ENCODE measurements around the gene UBE2G2.

Gene UBE2G2

GRCh38 chr21:44737706-44738354 lies 63.8 kb downstream of the UBE2G2 start:
- no peak for DNase-seq (ENCODE audit: low read depth)
- TF ChIP-seq, protein P1, sequence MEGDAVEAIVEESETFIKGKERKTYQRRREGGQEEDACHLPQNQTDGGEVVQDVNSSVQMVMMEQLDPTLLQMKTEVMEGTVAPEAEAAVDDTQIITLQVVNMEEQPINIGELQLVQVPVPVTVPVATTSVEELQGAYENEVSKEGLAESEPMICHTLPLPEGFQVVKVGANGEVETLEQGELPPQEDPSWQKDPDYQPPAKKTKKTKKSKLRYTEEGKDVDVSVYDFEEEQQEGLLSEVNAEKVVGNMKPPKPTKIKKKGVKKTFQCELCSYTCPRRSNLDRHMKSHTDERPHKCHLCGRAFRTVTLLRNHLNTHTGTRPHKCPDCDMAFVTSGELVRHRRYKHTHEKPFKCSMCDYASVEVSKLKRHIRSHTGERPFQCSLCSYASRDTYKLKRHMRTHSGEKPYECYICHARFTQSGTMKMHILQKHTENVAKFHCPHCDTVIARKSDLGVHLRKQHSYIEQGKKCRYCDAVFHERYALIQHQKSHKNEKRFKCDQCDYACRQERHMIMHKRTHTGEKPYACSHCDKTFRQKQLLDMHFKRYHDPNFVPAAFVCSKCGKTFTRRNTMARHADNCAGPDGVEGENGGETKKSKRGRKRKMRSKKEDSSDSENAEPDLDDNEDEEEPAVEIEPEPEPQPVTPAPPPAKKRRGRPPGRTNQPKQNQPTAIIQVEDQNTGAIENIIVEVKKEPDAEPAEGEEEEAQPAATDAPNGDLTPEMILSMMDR (conservative IDR thresholded peaks at IDR 0.05; ENCODE audit: low read depth, low read length), result no peak
- no peak overlapping the region for H3K4me3 ChIP-seq (ENCODE audit: low read length)

DNA sequence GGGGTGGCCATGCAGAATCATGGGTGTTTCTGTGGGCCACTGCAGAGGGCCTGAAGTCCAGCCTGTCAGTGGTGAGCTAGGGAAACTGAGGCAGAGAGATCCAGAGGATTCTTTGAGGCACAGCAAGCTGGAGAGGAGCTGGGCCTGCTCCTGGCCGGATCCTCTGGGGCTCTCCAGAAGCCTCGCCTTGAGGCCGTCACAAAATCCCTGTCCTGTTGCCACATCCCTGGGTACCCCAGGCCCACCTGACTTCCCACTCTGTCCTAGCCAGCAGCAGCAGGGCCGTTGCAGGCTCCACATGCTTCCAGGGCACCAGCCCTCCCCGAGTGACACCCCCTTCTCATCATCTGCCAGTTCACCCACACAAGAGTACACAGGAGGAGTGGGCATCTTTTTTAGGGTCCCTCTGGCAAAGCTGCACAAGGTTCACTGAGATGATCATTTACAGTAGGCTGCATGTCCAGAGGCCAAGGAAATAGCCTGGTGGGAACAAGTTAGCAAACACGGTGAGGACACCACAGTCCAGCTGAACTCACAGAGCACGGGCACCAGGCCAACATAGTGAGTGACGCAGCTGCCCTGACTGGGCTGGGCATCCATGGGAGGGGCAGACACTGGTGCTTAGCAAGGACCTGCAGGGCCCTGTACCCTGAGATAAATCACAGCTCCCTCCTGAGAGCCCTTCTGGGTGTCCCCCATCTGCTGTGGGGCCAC lies 65.2 kb downstream of the UBE2G2 start:
- no peak overlapping the region for H3K4me3 ChIP-seq (ENCODE audit: low read length)
- DNase-seq (ENCODE audit: low read depth), result no peak
- TF ChIP-seq, protein P1 (conservative IDR thresholded peaks at IDR 0.05; ENCODE audit: low read depth, low read length), result no peak

GRCh38 chr21:44735821-44736220 lies 65.8 kb downstream of the UBE2G2 start:
- DNase-seq (ENCODE audit: low read depth), result no peak
- TF ChIP-seq, protein P1 (conservative IDR thresholded peaks at IDR 0.05; ENCODE audit: low read depth, low read length), result no peak
- H3K4me3 ChIP-seq (ENCODE audit: low read length), result no peak overlapping the region

- no peak for DNase-seq (ENCODE audit: low read depth)
- H3K4me3 ChIP-seq (ENCODE audit: low read length), result no peak overlapping the region
- TF ChIP-seq, protein P1 (conservative IDR thresholded peaks at IDR 0.05; ENCODE audit: low read depth, low read length), result no peak
These were observed 66.8 kb downstream of the UBE2G2 start for GRCh38 chr21:44734841-44735240.

DNA sequence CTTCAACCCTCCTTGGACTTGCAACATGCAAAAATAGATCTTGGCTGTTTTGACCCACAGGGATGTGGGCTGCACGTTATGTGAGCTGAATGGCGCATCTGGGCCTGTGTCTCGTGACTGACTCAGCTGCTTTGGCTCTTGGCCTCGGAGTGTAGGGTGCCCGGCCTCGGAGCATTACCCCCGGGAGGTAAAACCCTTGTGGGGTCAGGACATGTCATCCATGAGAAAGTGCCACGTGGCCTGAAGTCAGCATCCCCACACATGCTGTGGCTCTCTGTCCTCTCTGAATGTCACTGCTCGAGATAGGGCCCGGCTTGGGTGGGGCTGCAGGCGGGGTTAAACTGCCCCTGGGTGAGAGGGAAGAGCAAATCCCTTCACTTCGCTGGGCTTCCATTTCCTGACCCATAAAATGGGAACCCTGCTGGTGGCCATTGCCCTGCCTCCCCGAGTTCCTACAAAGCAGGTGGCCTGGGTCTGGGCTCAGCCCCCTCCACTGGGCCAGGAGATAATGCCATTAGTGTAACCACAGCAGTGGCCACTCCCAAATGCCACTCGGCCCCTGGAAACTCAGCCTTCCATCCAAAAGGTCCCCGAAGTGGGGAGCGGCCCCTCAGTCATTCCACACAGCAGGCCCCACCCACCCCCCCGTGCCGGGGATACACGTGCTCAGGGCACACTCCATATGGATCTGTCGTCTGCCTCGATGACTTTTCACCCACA lies 67.4 kb downstream of the UBE2G2 start:
- H3K4me3 ChIP-seq (ENCODE audit: low read length), result no peak overlapping the region
- no peak for DNase-seq (ENCODE audit: low read depth)
- TF ChIP-seq, protein P1 (conservative IDR thresholded peaks at IDR 0.05; ENCODE audit: low read depth, low read length), result no peak

DNA sequence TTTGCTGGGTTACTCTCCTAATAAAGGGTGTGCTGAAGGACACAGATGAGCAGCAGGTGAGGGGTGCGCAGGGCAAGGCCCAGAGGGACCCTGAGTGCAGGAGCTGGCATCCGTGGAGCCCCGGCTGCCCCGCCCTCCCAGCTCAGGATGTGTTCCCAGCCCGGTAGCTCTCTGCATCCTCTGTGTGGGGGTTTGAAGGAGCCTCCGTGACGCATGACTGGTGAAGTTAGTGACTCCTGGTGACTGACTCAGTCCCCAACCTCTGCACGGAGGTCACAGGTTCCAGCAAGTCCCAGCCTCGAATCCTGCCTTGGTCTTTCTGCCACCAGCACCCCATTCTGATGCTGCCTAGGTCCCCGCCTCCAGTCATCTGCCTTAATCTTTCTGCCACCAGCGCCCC lies 68.7 kb downstream of the UBE2G2 start:
- no peak overlapping the region for H3K4me3 ChIP-seq (ENCODE audit: low read length)
- DNase-seq (ENCODE audit: low read depth), result no peak
- TF ChIP-seq, protein P1 (conservative IDR thresholded peaks at IDR 0.05; ENCODE audit: low read depth, low read length), result no peak

All from retinal pigment epithelial cell (primary cell).